Effector memory CD4-positive, alpha-beta T cell (primary cell): Measurements from ENCODE around the gene HMGN5.

Source experiments
- DNase-seq, 3 donors: peaks; one replicate each; pipeline ENCODE4 v3.0.0-alpha.2; 2020
- H3K27ac ChIP-seq: 2 replicates; pipeline ENCODE4 v1.7.0; 2013; ENCODE audit warnings: mild to moderate bottlenecking, low read length, moderate library complexity; ENCODE audit not compliant: insufficient read depth, poor library complexity, severe bottlenecking
- H3K27me3 ChIP-seq: replicated peaks from 2 replicates; pipeline ENCODE4 v1.7.0; 2013; ENCODE audit warnings: mild to moderate bottlenecking, low read length; ENCODE audit not compliant: insufficient read depth, control insufficient read depth, poor library complexity, severe bottlenecking
- H3K36me3 ChIP-seq: 2 replicates; pipeline ENCODE4 v1.7.0; 2013; ENCODE audit warnings: mild to moderate bottlenecking, low read length, moderate library complexity; ENCODE audit not compliant: control insufficient read depth, insufficient read depth
- H3K4me1 ChIP-seq: 2 replicates; pipeline ENCODE4 v1.7.0; 2013; ENCODE audit warnings: low read length, mild to moderate bottlenecking; ENCODE audit not compliant: control insufficient read depth, insufficient read depth, poor library complexity, severe bottlenecking
- H3K4me3 ChIP-seq: 2 replicates; pipeline ENCODE4 v1.7.0; 2013; ENCODE audit warnings: low read length, low read depth, mild to moderate bottlenecking; ENCODE audit not compliant: insufficient read depth, poor library complexity, severe bottlenecking
- H3K9me3 ChIP-seq: 2 replicates; pipeline ENCODE4 v1.7.0; 2013; ENCODE audit warnings: mild to moderate bottlenecking, low read length, moderate library complexity; ENCODE audit not compliant: control insufficient read depth

HMGN5 gene

GRCh38 chrX:81208916-81209315 lies 7.2 kb upstream of the HMGN5 start:
- no peaks in the 10 kb centered on the region for H3K27me3 ChIP-seq
- no peaks in the 10 kb centered on the region for H3K4me1 ChIP-seq
- no peak overlapping the region for H3K4me3 ChIP-seq
- no peak overlapping the region for H3K27ac ChIP-seq
- H3K36me3 ChIP-seq, result no peaks in the 10 kb centered on the region
- no peak for DNase-seq
- H3K9me3 ChIP-seq, result no peaks in the 10 kb centered on the region

DNA sequence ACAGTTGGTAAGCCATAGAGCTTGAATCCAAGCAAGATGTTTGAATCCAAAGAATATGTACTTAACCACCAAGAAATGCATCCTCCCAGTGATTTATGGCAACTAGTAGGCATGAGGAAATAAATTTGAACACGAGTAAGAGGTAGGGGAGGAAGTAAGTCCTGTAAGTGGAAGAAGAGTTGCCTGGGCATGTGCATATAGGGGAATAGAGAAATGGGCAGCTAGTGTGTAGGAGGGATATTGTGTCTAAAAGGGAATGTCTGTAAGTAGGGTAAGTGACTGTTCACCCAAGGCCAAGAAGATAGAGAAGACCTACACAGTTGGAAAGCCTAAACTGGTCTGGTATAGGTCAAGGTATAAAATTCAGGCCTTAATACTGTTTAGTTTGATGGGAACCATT lies 4.8 kb upstream of the HMGN5 start:
- DNase-seq, result no peak
- Histone ChIP-seq H3K4me1 (no peaks in the 10 kb centered on the region), H3K27me3 (no peaks in the 10 kb centered on the region), H3K4me3 (no peak overlapping the region), H3K9me3 (no peaks in the 10 kb centered on the region), H3K27ac (no peak overlapping the region), H3K36me3 (no peaks in the 10 kb centered on the region)

DNA sequence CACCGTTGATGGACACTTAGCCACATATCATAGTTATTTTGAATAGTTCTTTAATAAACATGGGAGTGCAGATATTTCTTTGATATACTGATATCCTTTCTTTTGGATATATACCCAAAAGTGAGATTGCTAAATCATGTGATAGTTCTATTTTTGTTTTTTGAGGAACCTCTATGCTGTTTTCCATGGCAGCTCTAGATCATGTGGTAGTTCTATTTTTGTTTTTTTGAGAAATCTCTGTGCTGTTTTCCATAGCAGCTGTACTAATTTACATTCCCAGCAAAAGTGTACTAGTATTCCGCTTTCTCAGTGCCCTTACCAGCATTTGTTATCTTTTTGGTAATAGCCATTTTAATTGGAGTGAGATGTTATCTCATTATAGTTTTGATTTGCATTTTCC lies 3.8 kb upstream of the HMGN5 start:
- H3K4me1 ChIP-seq, result no peaks in the 10 kb centered on the region
- H3K9me3 ChIP-seq, result no peaks in the 10 kb centered on the region
- H3K4me3 ChIP-seq, result no peak overlapping the region
- DNase-seq, result no peak
- H3K27ac ChIP-seq, result no peak overlapping the region
- no peaks in the 10 kb centered on the region for H3K27me3 ChIP-seq
- H3K36me3 ChIP-seq, result no peaks in the 10 kb centered on the region

DNA sequence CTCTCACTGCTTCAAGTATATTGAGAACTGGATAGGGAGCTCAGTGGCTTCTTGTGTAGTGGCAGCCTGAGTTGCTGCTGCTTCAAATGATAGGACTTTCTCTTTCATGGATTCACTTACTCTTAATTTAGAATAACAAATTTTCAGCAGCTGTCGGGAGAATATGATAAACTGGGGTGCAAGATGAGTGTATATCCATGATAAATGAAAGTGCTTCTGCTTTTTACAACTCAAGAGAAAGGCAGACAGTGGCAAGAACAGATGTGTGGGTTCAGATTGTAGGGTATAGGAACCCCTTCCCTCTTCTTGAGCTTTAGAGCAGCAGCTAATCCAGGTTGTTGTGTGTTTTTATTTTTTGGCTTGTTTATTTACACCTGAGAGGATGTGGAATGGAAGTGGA lies 1.2 kb upstream of the HMGN5 start:
- H3K4me1 ChIP-seq, result no peaks in the 10 kb centered on the region
- no peaks in the 10 kb centered on the region for H3K36me3 ChIP-seq
- DNase-seq, result no peak
- peak overlapping the region; percentile 62 for H3K4me3 ChIP-seq
- no peaks in the 10 kb centered on the region for H3K9me3 ChIP-seq
- no peak overlapping the region for H3K27ac ChIP-seq
- H3K27me3 ChIP-seq, result no peaks in the 10 kb centered on the region

- peak overlapping the region; percentile 62 for H3K4me3 ChIP-seq
- no peak for DNase-seq
- no peaks in the 10 kb centered on the region for H3K36me3 ChIP-seq
- no peaks in the 10 kb centered on the region for H3K4me1 ChIP-seq
- H3K27ac ChIP-seq, result peak overlapping the region; percentile 68
- no peaks in the 10 kb centered on the region for H3K9me3 ChIP-seq
- no peaks in the 10 kb centered on the region for H3K27me3 ChIP-seq
Observed at GRCh38 chrX:81202456-81202819, 725 bp upstream of the HMGN5 start.

DNA sequence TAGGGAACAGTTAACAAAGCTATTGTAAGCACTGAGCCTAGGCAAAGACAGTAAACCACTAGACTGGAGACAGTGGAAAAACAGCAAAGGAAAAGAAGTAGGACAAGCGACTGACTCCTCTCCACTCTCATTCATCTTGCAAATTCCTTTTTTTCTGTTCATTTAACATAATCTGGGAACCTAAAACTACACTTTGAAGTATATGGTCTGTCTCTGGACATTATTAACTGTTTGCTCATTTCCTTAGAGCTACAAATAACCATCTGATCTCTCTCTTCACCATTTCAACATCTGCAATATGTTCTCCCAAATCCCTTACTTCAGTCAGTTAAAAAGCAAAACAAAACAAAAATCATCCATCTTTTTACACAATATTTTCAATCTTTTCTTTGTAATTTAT lies 642 bp downstream of the HMGN5 start:
- Histone ChIP-seq H3K4me3 (peak overlapping the region; percentile 62), H3K9me3 (no peaks in the 10 kb centered on the region), H3K27ac (peak overlapping the region; percentile 68), H3K27me3 (no peaks in the 10 kb centered on the region), H3K36me3 (no peaks in the 10 kb centered on the region), H3K4me1 (no peaks in the 10 kb centered on the region)
- DNase-seq, result no peak

GRCh38 chrX:81195712-81196111 lies 6.0 kb downstream of the HMGN5 start:
- H3K9me3 ChIP-seq, result no peaks in the 10 kb centered on the region
- DNase-seq, result peak; percentile 4 to 43 (median 20)

GRCh38 chrX:81195259-81195658 lies 6.5 kb downstream of the HMGN5 start:
- Histone ChIP-seq H3K36me3 (no peaks in the 10 kb centered on the region), H3K4me1 (no peaks in the 10 kb centered on the region), H3K27ac (no peak overlapping the region), H3K4me3 (no peak overlapping the region), H3K27me3 (no peaks in the 10 kb centered on the region), H3K9me3 (no peaks in the 10 kb centered on the region)
- DNase-seq, result no peak

More at GRCh38 chrX:81195712-81196111, 6.0 kb downstream of the HMGN5 start:
- Histone ChIP-seq H3K27ac (no peak overlapping the region), H3K4me1 (no peaks in the 10 kb centered on the region), H3K36me3 (no peaks in the 10 kb centered on the region), H3K27me3 (no peaks in the 10 kb centered on the region), H3K4me3 (no peak overlapping the region)

- H3K4me1 ChIP-seq, result no peaks in the 10 kb centered on the region
- H3K27me3 ChIP-seq, result no peaks in the 10 kb centered on the region
- no peak overlapping the region for H3K4me3 ChIP-seq
- no peaks in the 10 kb centered on the region for H3K36me3 ChIP-seq
- no peak for DNase-seq
- no peak overlapping the region for H3K27ac ChIP-seq
- no peaks in the 10 kb centered on the region for H3K9me3 ChIP-seq
Observed at GRCh38 chrX:81174286-81174685, 27.4 kb downstream of the HMGN5 start.

DNA sequence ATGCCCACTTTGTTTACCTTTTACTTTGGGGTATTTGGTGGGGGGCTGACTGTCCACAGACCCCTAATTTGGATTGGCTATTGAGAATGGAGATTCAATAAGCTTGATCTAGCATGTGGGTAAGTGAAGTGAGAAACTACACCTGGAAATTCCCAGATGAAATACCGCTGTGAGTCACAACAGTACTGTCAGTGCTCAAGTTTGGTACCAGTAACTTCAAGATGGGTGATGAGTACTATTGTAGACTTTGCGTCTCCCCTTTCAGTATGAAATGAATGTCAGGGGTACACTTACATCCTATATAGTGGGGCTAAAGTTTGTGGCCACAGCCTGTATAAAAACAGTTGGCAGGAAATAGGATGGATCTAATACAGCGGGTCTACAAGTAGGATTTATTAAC lies 33.3 kb downstream of the HMGN5 start:
- Histone ChIP-seq H3K9me3 (no peaks in the 10 kb centered on the region), H3K27me3 (no peaks in the 10 kb centered on the region), H3K27ac (no peak overlapping the region), H3K4me1 (no peaks in the 10 kb centered on the region), H3K36me3 (no peaks in the 10 kb centered on the region), H3K4me3 (no peak overlapping the region)
- no peak for DNase-seq
